Measurements from ENCODE around the gene CCDC97.
"Not testable (repeated sequence)": the region's sequence is repeated elsewhere in the genome, so short reads cannot be mapped to it uniquely, and the experiment has no call there.

Gene CCDC97

DNA sequence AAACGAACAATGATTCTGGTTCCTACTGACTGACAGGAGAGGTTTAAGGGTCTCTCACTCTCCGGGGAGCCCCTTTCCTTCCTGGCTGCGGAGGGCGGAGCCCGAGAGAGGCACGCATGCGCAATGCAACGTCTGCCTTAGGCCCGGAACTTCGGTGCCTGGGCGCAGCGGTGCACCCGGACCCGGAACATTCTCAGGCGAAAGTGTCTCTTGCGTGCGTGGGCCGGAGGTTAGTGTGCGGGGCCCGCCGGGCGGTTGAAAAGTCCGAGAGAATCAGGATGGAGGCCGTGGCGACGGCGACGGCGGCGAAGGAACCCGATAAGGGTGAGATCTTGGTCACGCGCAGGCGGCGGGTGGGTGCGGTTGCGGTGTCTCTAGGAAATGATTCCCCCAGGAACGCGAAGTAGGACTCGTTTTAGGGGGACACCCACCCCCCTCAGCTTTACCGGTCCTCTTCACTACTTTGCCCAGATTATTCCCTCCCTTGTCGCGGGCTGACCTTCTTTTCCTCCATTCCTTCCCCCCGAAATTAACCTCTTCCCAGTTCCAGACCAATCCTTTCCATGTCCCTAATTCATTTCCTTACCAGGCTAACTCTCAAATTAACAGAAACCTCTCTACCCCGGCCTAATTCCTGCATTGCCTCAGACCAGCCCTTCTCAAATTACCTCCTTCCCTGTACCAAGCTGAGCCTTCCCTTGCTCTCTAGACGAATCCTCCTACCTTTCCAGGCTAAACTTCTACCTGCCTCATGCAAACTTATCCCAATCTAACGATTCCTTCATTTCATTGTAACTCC lies at the start of gene CCDC97:
Gene CCDC97 (plus strand): TSS at position 140 of the 799 bp plus-strand sequence. CDS start 139 bp downstream, at position 279.
- DNase-seq: peak; percentile 82 to 85

DNA sequence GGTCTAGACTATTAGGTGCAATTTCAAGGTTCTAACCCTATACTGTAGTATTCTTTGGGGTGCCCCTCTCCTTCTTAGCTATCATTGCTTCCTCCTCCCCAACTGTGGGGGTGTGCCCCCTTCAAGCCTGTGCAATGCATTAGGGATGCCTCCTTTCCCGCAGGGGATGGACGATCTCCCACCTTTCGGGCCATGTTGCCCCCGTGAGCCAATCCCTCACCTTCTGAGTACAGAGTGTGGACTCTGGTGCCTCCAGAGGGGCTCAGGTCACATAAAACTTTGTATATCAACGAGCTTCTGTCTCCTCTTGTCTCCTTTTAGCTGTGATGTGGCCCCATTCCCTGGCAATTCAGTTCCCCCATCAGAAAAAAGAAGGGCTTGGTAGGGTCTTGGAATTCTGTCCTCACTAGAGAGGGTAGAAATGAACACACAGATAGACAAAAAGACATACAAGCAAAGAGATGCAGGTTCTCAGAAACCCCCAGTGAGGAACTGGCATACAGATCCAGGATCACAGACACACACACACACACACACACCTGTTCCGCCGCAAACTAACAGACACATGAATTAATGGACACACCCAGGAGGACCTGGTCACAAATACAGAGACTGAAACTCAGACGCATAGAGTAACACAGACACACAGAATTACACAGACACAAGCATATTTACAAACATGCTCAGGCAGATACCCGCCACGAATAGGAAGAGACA lies 48.3 kb upstream of the CCDC97 start:
- peak in 1 of 2 experiments; percentile 5 for DNase-seq

DNA sequence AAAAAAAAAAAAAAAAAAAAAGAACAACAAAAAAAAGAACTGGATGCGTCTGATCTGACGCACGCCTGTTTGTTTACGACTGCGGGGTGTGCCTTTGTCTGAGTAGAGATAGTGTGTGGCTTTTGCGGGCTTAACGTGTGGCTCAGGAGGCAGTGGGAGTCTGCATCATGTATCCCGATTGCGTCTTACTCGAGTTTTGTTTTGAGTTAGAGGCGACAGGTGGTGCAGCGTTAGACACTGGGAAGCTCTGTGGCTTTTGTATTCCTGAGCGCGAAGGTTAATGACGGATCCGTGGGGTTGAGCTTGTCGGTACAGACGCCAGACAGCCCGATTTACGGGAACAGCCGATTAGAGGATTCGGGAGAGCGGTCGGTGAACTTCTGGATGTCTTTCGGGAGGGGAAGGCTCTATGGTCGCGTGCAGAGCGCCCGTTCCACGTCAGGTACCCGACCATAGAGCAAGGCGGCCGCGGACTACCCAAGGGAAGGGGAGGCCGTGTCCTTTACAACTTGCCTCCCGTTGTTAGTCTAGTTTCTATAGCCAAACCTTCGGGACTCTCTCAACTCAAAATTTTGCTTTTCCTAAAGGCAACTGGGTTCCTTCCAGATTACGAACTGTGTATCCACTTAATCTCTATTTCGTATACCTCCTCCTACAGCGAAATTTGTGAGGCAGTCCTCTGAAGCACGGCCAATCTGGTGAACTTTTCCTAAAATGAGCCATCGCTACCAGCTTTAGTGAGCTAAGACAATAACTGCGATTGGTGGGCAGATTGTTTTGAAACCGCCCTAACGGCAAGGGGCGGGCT lies 46.7 kb upstream of the CCDC97 start:
- DNase-seq: peak; percentile 67 to 73

DNA sequence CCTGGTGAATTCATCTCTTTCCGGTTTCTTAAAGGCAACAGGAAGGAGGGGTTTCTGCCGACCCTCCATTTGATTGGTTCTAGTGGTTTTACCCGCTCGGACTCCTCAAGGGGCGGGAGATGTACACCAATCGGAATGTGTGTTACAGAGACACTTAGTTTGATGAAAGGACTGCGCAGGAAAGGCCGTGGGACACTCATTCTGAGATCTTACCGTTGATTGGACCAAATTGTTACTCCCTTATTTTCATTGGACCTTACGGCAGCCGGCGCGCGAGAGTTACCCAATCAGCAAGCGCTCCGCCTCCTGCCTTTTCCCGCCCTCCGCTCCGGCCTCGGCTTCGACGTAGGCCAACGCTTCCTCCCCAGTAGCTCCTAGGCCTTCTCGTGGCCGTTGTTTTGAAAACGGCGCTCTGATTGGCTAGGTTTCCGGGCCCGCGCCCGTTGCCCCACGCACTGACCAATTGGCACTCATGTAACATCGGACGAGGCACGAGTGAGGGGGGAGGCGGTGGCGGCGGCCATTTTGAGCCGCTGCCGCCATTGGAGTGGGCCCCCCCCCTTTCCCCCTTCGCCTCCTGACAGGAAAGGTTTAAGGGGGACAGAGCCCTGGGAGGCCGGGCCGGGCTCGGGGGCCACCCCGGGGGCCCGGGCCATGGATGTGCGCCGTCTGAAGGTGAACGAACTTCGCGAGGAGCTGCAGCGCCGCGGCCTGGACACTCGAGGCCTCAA lies 46.0 kb upstream of the CCDC97 start, which contains the start of gene HNRNPUL1:
Gene HNRNPUL1 (plus strand): TSS at position 523 of the 731 bp plus-strand sequence. CDS start 132 bp downstream, at position 655.
- peak; percentile 99 for DNase-seq

DNA sequence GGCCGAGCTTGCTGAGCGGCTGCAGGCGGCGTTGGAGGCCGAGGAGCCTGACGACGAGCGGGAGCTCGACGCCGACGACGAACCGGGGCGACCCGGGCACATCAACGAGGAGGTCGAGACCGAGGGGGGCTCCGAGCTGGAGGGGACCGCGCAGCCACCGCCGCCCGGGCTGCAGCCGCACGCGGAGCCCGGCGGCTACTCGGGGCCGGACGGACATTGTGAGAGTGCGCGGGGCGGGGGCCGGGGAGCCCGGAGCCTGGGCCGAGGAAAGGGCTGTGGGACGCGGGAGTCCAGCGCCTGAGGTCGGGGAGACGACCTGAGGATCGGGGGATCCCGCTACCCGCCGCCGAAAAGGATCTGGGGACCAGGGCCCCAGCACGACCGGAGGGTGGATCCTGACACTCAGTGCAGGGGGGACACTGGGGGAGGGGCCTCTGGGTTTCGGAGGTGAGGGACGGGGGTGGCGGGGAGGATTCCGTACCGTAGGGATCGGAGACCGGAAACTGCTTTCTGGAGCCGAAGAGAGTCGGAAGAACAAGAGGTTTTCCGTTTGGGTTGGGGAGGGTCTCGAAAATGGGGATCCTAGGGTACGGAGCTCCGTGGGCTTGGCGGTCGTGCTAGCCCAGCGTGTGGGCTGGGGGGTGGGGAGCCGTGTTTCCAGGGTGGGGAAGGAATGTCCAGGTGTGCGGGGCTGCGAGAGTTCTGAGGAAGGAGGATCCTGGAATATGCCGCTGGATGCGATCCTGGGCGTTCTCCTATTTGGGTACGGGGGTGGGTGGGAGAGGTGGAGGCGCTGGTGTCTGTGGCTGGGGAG lies 45.2 kb upstream of the CCDC97 start:
- peak; percentile 31 to 45 for DNase-seq

DNA sequence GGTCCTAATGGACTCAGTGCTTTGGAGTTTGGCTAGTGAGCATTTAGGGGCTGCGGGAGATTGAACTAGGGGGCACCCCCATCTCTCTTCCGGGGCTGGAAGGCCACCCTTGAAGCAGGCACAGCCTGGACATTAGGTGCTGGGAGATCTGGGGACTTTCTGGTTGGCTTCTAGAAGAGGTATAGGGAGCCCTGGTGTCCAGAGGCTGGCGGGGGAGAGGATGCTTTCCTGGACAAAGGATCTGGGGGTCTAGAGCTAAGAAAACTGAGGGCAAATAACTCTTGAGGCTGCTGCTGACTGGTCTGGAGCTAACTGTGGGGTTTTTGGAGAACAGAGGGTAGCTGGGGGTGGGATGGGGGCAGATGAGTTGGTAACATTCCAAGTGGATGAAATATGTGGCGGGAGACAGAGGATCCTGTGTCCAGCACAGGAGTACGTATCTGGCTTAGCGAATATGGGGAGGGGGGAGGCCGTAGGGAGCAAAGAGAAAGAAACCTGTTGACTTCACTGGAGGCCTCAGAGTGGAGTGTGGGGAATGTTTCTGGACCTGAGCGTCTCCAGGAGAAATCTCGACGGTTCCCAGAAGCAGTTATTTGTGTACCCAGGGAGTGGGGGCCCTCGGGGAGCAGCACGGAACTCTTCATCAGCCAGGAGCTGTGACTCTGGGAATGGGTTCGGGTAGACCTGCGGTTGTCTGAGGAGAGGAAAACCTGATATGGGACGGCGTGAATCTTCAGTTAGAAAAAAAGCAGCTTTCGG lies 44.4 kb upstream of the CCDC97 start:
- no peak for DNase-seq

DNA sequence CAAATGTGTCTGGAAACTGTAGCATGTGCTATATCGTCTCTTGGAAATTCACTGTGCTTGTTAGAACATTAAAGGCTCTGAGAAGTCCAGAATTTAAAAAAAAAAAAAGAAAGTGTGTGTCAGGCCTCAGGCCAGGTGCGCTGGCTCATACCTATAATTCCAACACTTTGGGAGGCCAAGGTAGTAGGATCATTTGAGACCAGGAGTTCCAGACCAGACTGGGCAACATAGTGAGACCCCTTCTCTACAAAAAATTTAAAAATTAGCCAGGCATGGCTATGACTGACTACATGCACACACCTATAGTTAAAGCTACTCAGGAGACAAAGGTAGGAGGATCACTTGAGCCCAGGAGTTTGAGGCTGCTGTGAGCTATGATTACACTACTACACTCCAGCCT lies 40.9 kb upstream of the CCDC97 start:
- DNase-seq: no peak

DNA sequence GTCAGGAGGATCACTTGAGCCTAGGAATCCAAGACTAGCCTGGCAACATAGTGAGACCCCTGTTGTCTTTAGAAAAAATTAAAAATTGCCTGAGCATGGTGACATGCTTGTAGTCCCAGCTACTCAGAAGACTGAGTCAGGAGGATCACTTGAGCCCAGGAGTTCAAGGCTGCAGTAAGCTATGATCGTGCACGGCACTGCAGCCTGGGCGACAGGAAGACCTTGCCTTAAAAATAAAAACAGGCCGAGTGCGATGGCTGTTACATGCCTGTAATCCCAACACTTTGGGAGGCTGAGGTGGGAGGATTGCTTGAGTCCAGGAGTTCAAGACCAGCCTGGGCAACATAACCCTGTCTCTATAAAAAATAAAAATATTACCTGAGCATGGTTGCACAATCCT lies 40.4 kb upstream of the CCDC97 start:
- no peak for DNase-seq

DNA sequence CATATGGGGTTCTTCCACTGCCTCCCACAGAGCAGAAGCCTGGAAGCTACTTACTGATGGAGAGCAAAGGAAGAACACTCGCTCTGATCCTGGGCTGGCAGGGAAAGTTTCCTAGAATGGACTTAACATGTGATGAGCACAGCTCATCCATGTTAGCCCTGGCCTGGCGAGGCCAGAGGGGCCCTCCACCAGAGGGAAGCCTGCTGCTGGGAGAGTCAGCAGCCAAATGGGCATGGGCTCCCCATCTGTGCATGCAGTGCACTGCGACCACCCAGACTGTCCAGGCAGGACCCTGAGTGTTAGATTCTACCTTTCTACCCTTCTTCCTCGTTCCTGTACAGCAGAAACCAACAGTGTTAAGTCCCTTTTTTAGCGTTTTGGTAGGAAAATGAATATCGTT lies 36.9 kb upstream of the CCDC97 start:
- no peak for DNase-seq

DNA sequence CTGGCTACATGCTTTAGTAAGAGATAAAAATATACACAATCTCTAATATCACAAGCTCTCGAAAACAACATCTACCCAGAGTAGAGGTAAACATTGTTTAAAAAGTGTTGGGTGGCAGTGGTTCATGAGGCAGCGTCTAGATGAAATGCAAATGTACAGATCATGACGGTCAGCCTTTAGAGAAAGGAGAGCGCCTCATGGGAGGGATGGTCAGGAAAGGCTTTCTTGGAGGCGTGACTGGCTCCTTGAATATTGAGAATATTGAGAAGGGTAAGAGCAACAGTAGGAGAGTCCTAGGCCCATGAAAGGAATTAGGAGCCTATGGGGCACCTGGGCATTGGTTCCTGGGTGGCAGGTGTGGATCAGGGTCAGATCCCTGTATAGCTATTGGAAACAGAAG lies 35.2 kb upstream of the CCDC97 start:
- DNase-seq: no peak

DNA sequence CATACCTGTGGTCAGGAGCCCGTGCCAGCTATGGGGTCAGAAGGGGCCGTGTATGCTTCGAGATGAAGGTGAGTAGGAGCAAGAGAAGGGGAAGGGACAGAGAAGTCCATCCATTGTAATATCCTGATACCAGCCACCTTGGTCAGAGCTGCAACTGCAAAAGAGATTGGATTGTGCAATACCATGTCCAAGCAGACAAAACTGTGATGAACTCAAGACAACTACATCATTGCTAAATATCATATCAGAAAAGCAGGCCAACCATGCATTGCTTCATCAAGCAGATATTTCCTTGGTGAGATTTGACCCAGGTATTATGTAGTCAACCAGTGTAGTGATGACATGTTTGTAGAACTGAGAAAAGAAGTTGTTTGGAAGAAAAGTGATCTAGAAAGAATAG lies 33.7 kb upstream of the CCDC97 start:
- no peak for DNase-seq

DNA sequence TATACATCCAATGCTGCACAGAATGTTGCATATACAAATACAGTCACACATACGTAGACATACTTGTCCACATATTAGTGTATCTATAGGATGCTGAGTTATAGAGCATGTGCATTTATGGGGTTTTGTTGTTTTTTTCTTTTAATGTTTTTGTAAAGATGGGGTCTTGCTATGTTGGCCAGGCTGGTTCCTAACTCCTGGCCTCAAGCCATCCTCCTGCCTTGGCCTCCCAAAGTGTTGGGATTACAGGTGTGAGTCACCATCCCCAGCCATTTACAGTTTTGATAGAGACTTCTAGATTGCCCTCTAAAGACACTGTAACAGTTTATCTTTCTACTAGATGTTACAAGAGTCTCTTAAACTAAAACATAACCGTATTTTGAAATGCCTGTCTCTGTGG lies 31.5 kb upstream of the CCDC97 start:
- DNase-seq: no peak

DNA sequence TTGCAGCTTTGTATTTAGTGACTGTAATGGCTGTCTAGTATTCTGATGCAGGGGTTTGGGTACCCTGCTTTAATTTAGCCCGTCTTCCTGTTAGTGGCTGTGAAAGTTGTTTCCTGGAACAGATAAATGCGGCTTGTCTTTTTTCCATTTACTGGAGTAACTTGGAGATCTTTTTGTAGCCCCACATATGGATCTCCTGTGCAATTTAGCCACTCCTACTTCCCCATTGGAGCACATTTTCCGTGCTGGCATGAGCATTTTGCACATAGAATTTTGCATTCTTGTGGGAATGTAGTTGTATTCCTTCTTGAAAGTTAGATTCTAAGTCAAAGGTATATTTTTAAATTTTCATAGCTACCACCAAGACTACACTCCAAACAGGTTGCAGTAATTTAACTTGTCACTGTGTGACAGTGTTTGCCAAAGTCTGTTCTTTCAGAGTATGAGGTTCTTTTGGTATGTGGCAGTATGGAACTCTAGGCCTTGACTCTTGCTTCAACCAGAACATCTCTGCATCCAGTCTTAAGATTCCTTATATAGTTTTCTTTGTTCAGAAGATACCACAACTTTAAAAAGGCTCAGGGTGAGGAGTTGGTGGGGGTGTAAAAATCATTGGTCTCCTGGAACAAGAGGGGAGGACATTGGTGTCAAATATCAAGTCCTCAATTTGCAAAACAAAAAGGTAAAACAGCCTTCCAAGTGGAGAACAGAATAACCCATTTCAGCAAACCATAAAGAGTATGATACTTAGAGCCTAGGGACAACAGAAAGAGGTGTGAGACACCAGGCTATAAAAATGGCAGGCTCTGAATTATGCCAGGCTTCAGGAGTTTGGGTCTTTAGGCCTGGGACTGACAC lies 21.1 kb upstream of the CCDC97 start:
- DNase-seq: no peak

DNA sequence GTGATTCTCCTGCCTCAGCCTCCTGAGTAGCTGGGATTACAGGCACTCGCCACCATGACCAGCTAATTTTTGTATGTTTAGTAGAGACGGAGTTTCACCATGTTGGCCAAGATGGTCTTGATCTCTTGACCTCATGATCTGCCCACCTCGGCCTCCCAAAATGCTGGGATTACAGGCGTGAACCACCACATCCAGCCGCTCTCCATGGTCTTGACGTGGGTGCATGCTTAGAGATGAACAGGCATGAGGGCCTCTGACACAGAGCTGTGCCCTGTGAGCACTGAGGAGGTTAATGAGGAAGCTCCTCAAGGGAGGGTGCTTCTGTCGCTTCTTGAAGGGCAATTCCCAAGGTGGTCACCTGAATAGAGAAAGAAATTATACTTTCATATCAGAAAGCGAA lies 20.2 kb upstream of the CCDC97 start:
- not testable (repeated sequence) for DNase-seq

DNA sequence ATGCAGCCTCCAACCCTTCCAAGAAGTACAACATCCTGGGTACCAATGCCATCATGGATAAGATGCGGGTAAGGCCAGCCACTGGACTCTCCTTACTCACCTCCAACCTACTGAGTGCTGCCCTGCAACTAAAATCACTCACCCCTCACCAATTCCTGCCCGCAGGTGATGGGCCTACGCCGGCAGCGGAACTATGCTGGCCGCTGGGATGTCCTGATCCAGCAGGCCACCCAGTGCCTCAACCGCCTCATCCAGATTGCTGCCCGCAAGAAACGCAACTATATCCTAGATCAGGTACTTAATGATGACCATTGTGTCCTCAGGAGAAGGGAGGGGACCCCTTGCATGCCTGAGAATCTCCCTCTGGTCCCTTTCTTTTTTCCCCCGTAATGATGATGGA lies 15.6 kb upstream of the CCDC97 start:
- no peak for DNase-seq

DNA sequence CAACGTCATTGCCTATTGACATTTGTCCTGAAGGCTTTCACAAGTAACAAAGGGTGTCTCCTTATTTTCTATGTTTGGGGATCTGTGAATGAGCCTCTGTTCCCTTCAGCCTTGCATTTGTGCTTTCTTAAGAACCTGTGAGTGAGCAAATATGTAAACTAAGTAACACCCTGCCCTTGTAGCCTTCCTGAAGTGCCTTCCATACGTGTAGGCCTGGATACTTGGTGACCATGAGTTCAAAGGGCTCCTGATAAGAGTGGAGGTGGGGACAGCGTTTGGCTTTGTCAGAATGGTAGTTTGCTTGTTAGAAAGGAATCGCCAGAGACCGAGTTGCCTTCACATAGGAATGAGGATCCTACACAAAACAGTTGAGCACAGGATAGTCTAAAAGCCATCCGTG lies 14.5 kb upstream of the CCDC97 start:
- no peak for DNase-seq

DNA sequence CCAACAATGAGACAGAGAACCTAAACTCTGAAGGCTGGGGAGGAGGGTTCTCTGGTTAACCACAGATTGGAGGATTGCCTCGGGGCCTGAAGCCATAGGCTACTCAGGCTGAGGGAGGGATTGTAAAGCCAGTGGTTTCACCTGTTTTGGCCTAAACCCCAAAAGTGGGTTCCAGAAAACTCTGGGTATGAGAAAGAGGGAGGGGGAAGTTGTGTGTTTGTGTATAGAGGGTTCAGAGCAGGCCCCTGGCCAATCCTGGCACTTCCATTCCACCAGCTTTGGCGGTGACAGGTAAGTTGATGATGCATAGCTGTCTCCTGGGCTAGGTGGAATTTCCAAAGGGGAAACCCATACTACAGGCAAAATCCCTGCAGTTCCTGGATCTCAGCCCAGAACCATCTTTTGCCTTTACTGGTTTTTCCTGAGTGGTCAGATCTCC lies 13.5 kb upstream of the CCDC97 start:
- DNase-seq: no peak

DNA sequence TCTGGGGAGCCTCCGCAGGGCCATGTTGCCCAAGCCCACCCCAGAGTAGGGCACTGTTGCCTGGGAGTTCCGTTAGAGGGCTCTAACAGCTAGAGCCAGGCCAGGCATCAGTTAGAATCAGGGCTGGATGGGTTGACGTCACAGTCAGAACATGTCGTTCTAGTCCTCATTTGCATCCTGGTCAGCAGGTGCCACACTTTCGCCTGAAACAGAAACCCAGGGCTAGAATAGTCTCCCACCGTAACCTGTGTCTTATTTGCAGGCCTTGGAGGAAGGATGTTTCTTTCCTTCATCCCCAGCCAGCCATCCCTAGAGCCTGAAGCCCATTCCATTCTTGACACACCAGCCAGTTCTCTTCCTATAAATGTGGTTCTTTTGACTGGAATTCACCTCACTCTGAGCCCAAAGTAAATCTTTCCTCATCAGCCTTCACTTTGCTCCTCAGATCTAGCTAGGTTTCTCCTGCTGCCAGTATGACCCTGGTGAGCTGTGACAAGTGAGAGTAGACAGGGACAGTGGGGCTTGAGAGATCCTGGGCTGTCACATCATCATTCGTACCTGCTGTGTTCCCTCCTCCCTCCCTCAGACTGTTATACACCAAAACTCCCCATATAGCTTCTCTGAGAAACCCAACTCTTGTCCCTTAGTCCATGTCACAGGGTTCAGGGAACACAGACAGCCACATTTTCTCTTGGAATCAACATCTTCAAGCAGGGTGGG lies 12.2 kb upstream of the CCDC97 start:
- DNase-seq: no peak

DNA sequence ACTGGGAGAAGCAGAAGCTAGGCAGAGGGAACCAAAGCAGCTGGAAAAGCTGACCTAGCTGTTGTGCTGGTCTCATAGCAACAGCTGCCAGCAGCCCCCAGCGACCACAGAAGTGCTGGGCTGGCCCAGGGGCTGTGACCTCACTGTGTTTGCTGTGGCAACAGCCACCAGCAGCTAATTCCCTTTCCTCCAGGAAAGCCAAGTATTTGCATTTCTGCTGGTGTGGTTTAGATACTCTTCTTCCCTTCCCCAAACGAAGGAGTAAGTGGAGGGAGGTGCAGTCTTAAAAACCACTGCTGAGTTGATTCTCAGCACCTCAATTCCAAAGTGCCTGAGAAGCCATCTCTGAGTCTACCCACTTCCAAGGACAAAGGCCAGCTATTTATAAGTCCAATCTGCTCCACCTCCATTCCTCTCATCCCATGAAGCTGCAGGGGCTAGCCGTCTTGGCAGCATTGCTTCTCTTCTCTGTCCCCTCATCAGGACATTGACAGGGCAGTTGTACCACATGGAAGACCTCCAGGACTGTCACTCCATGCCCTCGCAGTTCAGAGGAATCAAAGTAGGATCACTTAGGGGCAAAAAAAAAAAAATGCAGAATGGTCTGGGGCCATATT lies 11.5 kb upstream of the CCDC97 start:
- DNase-seq: no peak

Measured in activated CD4-positive, alpha-beta T cell treated with anti-CD3 and anti-CD28 coated beads, Interleukin-2, amount 50 U/mL, for 4 hours (primary cell).